NCI-H2107 (cell line): ENCODE results near the gene PXDN.

Experiments
- DNase-seq: peaks from one replicate; lab custom pipeline; 2025; lab: John Stamatoyannopoulos, UW

The PXDN gene

DNA sequence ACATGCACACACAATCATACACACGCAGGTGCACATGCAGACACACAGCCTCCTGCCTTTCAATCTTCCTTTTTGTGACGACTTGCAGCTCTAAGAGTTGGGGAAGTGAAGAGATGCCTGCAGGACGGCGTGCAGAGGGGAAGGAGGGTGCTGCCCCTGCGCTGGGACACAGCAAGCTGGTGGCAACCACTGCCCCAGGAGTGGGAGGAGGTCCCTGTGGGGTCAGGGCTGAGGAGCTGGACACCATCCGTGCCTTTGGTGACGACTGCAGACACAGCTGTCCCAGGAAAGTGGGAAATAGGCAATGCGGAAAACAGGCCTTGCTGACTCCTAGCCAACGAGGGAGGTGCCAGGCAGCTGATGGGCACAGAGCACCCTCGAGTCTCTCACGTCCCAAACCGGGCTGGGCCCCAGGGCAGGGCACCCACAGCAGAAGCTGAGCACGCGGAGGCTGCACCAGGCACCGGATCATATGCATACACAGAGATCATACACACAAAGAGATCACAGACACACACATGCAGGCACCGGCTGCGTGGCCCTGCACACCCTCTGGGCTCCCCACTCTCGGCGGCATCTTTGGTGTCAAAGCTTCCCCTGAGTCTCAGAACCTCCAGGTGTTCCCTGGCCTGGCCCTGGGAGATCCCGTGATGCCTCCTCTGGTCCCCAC lies 146.1 kb downstream of the PXDN start:
- DNase-seq, result no peak

DNA sequence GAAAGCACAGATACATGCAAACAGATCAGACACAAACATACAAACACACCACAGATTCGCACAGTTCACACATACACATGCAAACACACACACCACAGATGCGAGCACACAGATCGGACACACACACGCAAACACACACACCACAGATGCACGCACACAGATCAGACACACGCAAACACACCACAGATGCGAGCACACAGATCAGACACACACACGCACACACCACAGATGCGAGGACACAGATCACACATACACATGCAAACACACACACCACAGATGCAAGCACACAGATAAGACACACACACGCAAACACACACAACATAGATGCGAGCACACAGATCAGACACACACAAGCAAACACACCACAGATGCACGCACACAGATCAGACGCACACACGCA lies 149.0 kb downstream of the PXDN start:
- DNase-seq, result no peak

DNA sequence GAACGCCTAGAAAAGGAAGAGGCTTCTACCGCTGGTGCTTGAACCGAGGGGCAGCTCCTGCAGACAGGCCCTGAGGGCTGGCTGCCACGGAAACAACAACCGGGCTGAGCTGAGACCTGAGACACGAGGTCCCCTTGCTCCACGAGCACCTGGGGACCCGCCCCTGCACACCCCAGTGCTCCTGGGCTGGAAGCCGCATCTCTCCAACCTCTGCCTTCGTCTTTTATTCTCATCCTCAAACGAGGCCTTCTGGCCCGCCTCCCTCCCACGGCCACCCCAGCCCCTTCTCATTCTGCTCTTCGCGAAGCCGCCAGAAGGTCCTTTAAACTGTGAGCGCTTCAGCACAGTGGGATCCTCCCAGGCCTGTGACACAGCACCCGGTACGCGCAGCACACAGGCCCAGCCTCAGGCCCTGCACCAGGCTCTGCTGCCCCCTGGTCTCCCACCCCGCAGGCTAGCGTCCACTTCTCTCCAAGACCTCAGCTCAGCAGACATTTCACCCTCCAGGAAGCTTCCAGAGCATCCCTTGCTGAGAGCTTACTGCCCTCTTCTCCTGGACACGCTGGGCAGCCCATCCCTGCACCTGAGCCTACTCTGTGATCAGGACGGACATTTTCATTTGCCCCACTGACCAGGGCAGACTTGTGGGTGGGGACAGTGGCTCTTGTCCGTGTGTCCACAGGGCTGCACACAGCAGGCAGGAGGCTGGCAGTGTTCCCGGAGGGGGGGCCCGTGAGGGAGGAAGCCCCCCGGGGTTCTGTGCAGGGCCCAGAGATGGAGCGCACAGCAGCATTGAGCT lies 149.7 kb downstream of the PXDN start:
- no peak for DNase-seq

DNA sequence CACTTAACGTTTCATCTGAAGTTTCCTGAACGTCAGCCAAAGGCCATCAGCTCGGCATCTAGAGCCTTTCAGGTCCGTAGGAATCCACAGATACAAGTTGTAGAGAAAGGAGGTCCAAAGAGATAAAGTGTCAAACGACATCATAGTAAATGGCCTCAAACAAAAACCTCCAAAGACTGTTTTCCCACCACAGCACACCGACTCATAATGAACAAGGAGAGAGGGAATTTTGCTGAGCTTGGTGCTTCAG lies 150.3 kb downstream of the PXDN start:
- DNase-seq, result no peak

DNA sequence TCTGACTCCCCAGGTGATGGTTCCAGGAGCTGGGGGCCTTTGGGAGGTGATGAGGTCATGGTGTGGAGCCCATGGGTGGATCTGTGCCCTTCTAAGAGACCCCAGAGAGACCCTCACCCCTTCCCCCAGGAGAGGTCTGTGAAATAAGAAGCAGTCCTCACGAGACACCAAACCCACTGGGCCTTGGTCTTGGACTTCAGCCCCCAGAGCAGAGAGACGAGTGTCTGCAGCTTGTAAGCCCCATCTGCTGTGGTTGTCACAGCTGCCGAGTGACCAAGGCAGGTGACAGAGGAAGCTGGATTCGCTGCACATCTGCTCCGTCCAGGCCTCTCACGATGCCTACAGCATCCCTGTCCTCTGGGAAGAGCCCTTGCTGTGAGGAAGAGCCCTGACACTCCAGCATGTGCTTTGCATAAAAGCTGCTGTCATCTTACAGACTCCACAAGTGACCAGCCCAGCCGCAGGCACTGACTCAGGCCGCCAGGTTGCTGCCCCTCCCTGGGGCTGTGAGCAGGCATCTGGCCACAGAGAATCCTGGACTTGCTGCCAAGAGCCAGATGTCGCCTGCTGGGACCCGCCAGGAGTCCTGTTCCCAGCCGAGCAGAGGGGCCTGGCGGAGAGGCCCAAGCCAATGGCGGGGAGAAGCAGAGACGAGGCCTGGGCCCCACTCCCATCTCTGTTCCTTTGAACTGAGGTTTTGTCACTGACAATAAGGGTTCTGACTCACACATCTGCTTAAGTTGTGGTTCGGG lies 150.8 kb downstream of the PXDN start:
- DNase-seq, result no peak

DNA sequence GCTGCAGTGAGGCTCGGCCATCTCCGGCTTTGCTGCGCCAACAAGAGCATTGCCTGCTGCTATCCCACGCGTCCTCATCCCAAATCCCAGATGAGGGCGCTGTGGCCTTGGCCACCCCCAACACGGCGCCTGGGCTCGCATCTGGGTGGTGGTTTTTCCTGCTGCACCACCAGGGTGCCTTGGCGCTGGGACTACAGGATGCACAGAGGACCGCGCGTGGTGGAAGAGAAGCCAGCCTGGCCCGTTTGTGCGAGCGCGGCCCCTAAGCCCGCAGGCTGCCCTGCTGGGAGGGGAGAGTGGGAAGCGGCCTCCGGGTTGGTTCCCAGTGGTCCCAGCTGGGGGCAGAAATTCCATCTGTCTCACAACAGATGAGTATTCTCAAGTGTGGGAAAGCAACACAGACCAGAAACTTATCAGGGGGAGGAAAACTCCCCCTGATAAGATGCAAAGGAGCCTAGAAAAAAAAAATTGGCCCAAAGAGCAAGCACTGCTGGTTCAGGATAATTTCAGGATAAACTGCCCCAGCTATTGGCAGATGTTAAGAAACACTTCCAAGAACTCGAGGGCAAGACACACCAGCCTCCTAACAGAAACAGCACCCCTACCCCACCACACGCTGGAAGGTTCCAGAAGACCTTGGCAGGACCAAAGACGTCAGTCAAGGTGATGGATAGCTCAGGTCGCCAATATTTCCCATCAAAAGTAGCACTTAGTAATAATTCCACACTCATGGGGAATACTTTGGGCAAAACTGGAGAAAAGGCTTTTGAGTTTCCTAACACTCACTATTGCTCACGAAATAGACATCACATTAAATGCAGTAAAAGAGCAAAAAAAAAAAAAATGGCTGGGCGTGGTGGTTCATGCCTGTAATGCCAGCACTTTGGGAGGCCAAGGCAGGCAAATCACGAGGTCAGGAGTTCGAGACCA lies 152.1 kb downstream of the PXDN start:
- no peak for DNase-seq

DNA sequence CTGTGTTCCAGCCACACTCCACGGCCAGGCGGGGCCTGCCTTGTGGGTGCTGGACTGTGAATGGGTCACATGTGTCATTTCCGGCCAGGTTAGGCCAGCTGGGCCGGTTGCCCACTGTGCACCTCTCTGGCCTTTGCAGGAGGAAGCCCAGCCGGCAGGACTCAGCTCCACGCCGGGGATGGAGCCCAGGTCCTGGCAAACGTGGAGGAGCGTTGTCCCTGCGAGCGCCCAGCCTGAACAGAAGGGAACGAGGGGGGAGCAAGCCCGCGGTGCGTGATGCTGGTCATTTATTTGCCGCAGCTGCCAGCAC lies 152.9 kb downstream of the PXDN start:
- no peak for DNase-seq

DNA sequence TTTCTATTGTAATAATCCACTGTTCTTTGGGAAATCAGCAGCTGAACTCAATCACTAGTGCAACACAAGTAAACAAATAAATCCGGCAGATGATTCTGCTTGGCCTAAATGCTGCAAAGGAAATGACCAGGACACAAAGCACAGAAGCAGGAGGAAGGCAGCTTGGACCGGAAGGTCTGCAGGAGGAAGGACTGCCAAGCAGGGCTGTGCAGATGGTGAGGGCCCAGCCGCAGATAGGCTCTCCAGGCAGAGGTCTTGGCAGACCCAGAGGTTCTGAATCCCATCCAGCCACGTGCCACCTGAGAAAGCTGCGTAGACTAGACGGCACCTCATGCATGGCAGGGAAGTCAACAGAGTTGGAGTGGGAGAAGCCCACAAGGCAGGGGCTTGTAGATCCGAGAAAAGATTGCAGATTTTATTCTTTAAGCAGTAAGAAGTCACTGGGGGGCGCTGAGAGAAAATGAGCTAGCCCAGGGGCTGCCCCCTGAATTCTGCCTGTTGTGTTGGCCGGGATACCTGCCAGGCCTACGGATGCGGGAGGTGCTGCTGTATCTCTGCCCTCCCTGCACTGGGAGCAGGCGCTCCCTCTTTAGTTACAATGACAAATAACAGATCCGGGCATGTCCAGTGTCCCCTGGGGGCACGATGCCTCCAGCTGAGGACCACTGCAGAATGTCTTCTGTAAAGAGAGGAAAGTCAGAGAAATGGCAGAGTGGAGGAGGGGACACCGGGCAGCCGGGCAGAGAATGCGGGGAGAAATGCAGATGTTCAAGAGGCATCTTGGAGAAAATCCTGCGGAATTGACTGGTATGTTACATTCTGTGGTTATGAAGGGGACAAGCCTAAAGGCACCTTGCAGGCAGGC lies 153.5 kb downstream of the PXDN start:
- no peak for DNase-seq

DNA sequence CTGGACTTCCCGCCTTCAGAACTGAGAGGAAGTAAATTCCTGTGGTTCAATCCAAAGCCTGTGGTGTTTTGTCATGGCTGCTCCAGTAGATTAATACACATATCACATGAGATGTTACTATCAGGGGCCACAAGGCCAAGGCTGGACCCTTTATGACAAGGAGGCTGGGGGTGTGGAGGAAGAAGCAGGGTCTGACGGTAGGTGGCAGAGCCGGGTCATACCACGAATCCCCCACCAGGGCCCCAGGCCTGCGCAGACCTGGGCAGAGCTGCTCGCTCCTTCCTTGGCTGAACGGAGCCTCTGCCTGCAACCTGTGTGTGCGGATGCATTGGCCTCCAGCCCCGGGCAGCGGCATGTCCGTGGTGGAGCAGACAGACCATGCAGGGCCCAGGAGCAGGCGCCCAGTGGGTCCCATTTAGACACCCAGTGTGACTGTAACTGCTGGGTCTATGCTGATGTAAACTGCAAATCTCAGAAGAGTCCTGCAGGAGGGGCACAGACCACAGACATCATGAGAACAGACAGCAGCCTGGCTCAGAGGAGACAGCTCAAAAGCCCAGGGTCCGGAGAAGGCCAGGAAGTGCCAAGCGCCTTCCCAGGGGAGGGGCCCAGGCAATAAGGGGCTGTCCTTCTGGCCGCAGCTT lies 155.2 kb downstream of the PXDN start:
- DNase-seq, result no peak

DNA sequence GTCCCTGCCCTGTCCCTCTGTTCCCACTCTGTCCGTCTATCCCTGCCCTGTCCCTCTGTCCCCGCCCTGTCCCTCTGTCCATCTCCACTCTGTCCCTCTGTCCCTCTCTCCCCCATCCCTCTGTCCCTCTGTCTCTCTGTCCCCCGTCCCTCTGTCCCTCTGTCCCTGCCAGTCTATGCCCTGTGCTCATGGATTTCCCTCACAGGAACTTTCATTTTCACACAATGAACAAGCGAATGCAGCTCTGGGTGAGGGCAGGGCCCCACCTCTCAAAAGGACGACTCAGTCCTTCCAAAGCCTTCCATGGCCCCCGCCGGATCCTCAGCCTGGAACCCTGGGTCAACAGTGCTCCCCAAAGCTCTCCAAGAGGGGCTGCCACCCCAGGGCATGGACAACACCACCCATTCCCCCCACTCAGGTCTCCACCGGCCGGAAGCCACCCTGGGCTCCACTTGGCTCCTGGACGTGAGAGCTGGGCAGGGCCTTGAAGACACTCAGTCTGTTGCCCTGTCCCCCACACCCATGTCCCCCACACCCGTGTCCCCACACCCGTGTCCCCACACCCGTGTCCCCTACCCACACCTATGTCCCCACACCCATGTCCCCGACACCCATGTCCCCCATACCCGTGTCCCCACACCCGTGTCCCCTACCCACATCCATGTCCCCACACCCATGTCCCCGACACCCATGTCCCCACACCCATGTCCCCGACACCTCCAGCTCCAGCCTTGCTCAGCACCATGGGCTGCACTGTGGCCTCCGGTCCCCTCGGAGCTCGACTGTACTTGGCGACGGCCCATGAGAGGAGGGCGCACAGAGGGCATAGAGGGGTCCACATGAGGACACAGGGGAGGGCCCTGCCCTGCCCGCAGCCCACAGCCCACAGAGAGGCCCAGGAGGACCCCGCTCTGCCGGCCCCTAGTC lies 156.0 kb downstream of the PXDN start:
- no peak for DNase-seq

DNA sequence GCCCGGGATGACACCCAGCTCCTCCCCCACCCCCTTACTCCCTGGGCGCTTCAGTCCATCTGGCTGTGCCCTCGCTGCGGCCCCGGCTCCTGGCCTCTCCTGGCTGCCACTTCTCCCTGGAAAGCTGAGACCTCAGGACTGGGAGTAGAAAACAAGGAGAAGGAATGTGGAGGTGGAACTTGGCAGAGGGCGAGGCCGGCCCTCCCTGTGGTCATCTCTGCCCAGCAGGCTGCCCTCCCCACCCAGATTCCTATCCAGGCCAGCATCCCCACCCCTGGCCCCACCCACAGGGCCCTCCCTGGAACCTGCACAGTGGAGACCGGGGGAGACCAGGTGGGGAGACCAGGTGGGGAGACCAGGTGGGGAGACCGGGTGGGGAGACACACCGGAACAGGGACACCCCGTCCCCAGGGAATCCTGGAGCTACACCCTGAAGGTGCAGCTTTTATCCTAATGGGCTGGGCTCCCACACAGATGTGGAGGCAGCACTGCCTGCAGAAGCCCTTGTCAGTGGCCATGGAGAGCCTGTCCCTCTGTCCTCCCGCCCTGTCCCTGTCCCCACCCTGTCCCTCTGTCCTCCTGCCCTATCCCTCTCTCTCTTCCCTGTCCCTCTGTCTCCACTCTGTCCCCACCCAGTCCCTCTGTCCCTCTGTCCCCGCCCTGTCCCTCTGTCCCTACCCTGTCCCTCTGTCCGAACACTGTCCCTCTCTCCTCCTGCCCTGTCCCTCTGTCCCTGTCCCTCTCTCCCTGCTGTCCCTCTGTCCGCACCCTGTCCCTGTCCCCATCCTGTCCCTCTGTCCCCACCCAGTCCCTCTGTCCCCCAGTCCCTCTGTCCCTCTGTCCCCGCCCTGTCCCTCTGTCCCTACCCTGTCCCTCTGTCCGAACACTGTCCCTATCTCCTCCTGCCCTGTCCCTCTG lies 157.1 kb downstream of the PXDN start:
- DNase-seq, result no peak

DNA sequence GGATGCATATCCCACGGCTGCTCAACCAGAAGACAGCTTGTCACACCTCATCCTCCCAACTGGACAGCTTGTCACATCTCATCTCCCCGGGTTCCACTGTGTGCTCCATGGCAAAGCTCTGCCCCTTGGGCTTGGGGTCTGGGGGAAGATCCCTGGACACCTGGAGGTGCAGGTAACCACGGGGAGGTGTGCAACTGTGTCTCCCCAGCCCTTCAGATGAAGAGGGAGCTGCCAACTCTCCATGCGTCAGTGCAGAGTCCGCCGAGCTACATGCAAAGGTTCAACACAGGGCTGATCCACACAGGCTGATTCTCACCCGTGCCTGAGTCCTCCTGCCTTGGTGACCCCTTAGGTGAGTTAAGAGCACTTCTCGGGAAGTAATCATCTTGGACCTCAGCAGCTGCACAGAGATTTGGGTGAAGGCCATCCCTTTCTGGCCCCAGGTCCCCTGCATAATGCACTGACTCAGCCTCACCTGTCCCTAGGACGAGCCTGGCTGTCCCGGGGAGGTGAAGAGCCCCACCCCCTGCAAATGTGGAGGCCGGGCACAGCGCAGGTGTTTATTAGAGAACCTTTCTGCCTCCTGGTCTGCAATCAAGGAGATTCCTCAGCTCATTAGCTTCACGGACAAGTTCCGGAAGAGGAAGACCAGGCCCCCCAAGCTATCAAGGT lies 157.9 kb downstream of the PXDN start:
- DNase-seq, result no peak

DNA sequence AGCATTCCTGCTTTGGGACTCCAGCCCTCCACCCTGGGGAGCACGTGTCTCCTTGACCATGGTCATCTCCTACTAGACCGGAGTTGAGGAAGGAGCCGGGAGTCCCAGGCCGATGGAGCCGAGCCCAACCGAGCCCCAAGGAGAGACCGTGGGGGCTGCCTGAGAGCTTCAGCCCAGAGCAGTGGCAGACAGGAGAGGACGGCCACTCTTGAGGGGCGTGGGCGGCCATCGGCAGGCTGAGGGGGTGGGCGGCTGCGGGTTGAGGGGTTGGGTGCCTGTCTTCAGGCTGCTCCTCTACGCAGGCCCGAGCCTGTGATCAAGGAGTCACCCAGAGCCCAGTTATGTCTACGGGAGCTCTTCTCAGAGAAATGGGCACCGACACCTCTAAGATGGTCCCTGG lies 158.7 kb downstream of the PXDN start:
- DNase-seq, result no peak

DNA sequence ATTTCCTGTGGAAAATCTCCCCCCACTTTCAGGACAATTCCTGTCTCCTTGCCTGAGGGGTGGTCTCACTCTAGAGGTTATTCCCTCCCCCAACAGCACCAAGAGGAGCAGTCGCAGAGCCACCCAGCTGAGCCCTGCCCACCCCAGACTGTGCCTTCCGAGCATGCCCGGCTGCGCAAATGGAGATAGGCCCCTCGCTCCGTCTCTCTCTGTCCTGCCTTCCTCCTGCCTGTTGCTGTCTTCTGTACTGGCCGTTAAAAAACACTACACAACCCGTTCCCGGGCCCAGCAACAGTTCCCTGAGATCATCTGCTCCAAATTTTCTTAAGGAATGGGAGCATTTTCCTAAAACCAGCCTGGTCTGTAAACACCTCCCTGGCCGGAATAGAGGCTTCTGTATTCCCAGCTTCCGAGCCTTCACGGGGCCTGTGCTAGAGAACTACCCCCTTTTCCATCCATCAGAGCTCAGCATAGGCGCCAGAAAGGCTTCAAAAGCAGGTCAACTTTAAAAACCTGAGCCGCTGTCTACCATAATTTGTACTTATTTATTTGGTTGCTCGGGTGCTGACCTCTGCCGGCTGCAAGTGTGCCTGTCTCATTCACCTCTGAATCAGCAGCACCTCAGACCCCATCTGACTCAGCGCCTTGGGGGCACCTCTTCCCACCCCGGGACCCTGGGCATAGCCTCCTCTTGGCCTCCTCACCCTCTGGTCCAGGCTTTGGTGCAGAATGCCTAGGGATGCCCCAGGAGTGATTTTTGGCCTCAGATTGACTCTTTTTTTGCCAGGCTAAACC lies 159.4 kb downstream of the PXDN start:
- DNase-seq, result no peak

DNA sequence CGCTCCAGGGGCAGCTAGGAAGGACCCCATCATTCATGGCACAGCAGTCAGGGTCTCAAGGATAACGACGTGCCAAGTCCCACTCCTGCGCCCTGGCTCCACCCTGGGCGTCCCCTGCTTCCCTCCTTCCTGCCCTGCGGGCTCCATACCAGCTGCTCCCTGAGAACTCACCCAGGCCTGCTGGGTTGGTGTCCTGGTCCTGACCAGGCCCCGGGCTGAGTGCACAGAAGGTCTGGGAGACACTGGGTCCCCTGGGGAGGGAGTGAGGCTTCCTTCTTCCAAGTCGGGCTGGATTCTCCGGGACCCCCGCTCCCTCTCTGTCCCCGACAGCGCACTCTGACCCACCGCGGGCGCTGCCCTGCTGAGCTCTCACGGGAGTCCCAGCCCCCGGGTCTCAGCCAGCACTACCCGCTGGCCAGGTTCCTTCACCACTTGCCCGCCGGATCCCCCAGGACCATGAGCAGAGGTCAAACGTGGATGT lies 160.2 kb downstream of the PXDN start:
- no peak for DNase-seq

DNA sequence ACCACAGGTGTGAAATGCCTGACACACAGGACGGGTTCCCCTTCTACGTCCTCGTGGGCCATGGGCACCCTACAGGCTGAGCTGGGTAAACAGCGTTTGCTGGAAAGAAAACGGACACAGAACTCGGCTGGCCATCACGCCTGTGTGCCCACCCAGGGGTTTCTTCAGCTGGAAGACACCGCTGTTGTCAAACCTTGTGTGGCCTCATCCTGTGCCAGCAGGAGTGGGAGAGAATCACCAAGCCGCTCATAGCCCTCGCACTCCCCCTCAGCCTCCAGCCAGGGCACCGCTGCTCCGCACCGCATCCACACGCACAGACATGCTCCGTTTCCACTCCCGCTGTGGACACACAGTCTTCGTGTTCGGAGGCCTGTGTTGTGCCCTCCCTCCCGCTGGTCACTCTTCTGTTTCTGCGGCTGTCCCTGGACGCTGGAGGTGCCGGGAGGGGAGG lies 161.4 kb downstream of the PXDN start:
- no peak for DNase-seq

DNA sequence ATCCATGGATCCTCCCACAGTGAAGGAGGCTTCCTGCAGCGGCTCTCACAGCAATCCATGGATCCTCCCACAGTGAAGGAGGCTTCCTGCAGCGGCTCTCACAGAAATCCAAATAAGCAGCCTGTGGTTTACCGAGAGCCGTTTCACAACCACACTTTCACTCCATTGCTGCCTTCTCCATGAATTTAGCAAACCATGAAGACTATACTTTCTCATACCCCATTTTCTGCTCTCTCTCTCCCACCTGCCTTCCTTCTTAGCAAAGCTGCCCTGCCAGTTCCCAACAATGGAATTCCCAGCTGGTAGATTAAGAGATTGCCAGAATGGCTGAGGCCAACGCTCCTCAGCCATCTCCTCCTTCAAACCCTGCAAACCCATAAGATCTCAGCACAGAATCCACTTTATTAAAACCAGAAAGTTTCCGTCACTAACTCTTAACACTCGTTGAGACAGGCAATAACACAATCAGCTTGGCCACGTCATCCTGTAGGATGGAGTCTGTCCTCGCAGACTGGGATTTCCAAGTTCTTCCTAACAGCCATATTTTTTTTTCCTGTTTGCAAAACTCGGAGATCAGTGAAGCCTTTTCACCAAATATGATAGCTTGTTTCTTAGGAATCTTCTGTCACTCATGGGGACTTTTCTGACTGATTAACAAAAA lies 162.2 kb downstream of the PXDN start:
- no peak for DNase-seq
